HG03520 (cell line): ENCODE data around the gene ATP2B2.
"Not testable (repeated sequence)": the region's sequence is repeated elsewhere in the genome, so short reads cannot be mapped to it uniquely, and the experiment has no call there.

Experiments
- ATAC-seq: cut with Tn5 transposase; IDR thresholded peaks from one replicate; pipeline ENCODE4 v1.9.1; 2021; ENCODE audit warnings: mild to moderate bottlenecking, moderate library complexity; ENCODE audit not compliant: unreplicated experiment

Gene ATP2B2

DNA sequence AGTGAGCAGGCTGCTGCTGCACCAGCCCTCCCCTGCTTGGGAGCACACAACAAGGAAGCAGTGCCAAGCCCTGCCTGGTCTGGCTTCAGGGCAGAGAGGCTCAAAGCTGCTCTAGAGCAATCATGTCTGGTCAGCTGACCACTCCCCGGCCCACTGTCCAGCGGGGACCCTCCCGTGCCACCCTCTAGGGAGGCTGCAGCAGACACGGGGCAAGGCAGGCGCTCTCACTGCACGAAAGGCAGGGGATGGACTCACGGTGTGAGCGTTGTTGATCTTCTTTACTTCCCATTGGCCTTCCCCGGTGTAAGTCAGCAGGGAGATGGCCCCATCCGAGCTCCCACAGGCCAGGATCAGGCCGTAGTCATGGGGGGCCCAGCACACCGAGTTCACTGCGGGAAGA, 193.7 kb downstream of the ATP2B2 start:
- no peak for ATAC-seq

DNA sequence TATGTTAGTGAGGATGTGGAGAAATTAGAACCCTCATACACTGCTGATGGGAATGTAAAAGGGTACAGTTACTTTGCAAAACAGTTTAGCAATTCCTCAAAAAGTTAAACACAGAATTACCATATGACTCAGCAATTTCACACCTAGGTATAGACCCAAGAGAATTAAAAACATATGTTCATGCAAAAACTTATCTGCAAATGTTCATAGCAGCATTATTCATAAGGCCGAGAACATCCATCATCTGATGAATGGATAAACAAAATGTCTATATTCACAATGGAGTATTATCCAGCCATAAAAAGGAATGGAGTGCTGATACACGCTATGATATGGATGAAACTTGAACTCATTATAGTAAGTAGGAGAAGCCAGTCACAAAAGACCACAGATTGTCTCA, 194.8 kb downstream of the ATP2B2 start:
- ATAC-seq: no peak

- no peak for ATAC-seq
Observed at GRCh38 chr3:10309736-10310135, 195.7 kb downstream of the ATP2B2 start.

DNA sequence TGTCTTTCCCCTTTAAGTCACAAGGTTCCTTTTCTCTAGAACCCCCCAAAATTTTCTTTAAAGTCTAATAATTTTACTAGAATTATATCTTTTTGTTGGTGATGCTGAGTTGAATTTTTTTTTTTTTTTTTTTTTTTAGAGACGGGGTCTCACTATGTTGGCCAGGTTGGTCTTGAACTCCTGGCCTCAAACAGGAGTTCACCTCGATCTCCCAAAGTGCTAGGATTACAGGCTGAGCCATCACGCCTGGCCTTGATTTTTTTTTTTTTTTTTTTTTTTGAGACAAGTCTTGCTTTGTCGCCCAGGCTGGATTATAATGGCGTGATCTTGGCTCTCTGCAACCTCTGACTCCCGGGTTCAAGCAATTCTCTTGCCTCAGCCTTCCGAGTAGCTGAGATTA, 196.7 kb downstream of the ATP2B2 start:
- ATAC-seq: no peak

GRCh38 chr3:10306156-10306555, 199.2 kb downstream of the ATP2B2 start:
- no peak for ATAC-seq

DNA sequence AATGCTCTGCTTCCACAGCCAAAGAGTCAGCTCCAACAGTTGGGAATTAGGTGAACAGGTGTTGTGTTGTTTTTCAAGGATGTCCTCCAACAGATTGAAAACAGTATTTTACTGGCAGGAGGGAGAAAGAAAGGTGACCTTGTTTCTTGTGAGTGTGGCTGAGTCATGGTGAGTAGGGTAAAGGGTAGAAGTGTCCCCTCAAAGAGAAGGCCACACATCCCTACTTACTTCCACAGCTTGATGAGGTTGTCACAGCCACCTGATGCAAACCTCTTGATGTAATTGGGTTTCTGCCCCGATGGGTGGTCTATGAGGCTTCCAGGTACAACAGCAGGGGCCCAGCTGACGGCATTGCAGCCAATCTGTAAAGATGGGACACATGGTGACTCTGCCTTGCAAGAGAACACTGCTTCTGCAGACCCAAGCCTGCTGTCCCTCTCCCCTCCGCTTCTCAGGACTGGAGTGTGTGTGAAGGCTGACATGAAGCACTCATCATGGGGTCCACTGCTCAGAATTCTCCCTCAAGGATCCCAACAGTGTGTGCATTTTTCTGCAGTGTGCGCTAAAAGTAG, 200.0 kb downstream of the ATP2B2 start:
- no peak for ATAC-seq

DNA sequence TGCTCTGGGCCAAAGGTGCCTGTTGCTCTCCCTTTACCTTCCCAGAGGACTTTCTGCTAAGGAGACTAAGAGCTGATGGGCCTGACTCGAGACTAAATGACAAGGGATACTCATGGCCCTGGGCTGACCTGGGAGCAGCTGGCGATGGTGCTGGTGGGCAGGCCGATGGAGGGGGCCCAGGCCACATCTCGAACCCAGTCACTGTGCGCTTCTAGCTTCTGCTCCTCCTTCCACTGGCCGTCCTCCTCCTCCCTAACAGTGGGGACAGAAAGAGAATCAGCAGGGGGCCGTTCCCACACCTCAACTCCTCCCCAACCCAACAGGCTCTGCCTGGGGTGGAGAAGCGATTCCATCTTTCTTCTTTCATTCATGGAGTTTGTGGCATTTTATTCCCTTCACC, 200.5 kb downstream of the ATP2B2 start:
- ATAC-seq: no peak

GRCh38 chr3:10303785-10304184, 201.6 kb downstream of the ATP2B2 start:
- ATAC-seq: no peak

DNA sequence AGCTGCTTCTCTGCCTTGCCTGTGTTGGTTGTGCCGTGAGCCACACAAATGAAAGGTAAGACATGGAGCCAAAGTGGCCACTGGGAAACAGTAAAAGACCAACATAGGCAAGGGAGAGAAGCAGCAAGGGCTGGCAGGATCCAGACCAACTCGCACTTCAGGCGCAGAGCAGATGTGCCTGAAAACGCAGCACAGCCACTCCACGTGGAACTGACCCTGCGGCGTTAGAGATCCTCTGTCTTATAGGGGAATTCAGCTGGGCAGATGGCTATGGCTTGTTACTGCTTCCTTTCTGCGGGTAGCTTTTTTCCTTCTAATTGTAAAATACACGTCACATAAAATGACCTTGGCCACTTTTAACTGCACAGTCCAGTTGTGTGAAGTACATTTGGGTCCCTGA, 202.3 kb downstream of the ATP2B2 start:
- no peak for ATAC-seq

GRCh38 chr3:10300087-10300486, 205.3 kb downstream of the ATP2B2 start:
- ATAC-seq: no peak

- no peak for ATAC-seq
Observed at GRCh38 chr3:10299679-10300078, 205.7 kb downstream of the ATP2B2 start.

DNA sequence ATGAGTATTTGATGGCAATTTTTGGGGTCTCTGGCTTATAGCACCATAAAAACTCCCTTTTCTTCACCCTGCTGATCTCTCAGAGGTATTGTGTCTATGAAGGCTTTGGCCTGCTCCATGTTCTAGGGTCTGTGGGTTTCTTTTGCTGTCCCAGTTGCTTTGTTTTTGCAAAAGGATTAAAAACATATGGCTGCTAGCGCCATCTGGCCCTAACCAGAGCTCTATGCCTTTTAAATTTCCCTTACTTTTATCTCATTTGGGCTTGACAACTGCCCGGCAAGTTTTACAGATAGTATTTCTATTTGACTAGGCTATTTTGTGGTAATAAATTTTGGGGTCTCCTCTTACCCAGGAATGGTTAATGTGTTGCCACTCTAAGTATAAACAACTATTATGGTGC, 206.2 kb downstream of the ATP2B2 start:
- ATAC-seq: no peak

- not testable (repeated sequence) for ATAC-seq
Observed at GRCh38 chr3:10298064-10298463, 207.3 kb downstream of the ATP2B2 start.

DNA sequence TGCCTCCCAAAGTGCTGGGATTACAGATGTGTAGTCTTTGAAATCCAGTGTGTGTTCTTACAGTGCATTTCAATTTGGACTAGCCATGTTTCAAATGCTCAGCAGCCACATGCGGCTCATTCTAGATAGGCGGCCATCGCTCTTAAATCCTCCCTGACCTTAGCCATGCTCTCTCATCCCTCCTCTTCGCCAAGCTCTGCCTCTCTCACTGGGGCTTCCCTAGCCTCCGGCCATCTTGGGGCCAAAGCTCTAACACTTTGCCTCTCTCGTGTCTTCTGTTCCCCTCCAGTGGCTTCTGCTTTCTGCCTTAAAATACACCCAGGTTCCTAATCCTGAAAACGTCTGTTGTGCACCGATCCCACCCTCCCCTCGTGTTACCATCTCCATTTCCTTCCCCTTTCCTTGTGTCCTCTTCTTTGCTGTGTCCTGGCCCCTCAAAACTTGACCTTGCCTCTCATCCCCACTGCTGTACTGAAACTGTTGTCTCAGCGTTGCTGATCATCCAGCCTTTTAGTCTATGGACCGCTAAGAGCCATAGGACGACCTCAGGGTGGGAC, 211.3 kb downstream of the ATP2B2 start:
- no peak for ATAC-seq

GRCh38 chr3:10292505-10293419, 212.6 kb downstream of the ATP2B2 start, which contains the start of gene GHRL:
Gene GHRL (minus strand): TSS chr3:10292947. CDS start chr3:10290180, 2,767 bp downstream.
- peak; percentile 68 for ATAC-seq

DNA sequence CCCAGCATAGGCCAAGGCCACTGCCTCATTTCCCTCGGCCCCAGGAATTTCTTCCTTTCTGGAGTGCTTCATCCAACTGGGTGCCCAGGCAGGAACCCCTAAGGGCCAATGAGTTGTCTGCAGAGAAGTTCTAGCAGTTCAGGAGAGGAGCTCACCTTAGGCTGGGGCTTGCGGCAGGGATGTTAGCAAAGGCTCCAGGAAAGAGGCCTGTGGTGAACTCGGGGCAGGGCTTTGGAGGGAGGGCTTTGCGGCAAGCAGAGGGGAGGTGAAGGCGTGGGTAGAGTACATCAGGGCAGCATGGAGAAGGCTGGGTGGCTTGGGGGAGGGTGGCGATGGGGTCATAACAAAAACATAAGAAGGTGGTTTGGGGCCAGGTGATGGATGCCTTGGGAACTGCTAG, 213.7 kb downstream of the ATP2B2 start:
- no peak for ATAC-seq

GRCh38 chr3:10290481-10291176, 214.8 kb downstream of the ATP2B2 start:
- no peak for ATAC-seq

GRCh38 chr3:10289787-10290355, 215.5 kb downstream of the ATP2B2 start:
- no peak for ATAC-seq

- ATAC-seq: no peak
Observed at GRCh38 chr3:10289077-10289476, 216.3 kb downstream of the ATP2B2 start.

DNA sequence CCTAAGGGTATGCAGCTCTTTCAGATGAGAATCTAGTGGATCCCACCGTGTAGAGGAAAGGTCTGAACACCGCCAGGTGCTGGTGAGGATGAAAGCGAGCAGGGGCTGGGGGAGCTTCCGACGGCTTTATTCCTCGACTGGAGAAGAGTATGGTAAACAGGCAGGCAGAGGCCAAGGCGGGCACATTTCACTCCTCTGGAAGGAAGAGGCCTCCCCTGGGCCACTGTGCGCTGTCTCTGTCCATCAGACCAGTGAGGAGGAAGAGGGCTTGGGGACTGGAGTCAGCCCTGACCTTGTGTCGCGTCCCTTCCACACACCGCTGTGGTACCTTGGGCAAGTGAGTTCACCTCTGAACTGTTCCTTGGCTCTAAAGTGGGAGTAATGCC, 216.8 kb downstream of the ATP2B2 start:
- no peak for ATAC-seq

- ATAC-seq: no peak
Observed at GRCh38 chr3:10287936-10288574, 217.3 kb downstream of the ATP2B2 start.
